22Rv1 (cell line): ENCODE results near the gene BEND7.

Experiments used
- CTCF ChIP-seq: fragments of 450-650 bp; IDR thresholded peaks from 2 replicates; pipeline ENCODE4 v1.5.1; 2017; ENCODE audit warnings: mild to moderate bottlenecking
- ZFX ChIP-seq: fragments of 450-650 bp; IDR thresholded peaks from 2 replicates; pipeline ENCODE4 v1.6.1; 2017; ENCODE audit warnings: antibody characterized with exemption, borderline replicate concordance

- TF ChIP-seq CTCF (peak; percentile 24; the same call in 1 of the 2 replicates), ZFX (no peak)
These were observed 114.0 kb downstream of the BEND7 start for GRCh38 chr10:13414855-13415254.
